B cell (primary cell): ENCODE data around the gene PTPRG. TPM values are rescaled to one million over a fixed set of nuclear protein-coding genes. Genes with fewer than 3 reads are reported as not detected.

Experiments
- ATAC-seq: fragments of 200-7000 bp; cut with Tn5 transposase; one replicate; pipeline ENCODE4 v1.10.0; 2021; ENCODE audit warnings: low read depth, mild to moderate bottlenecking, moderate number of reproducible peaks, moderate library complexity
- CTCF ChIA-PET: fragments of 350-600 bp; sonication (Branson Sonifier 250); formaldehyde crosslinking; loops from one replicate; lab custom pipeline; 2021; ENCODE audit warnings: antibody characterized with exemption, inconsistent platforms; lab: Charles Lee
- POLR2A ChIA-PET: fragments of 350-600 bp; sonication (Branson Sonifier 250); formaldehyde crosslinking; loops from one replicate; lab custom pipeline; 2021; ENCODE audit warnings: antibody characterized with exemption; lab: Charles Lee
- DNase-seq: peaks from one replicate; pipeline ENCODE4 v3.0.0; 2013
- H2AFZ ChIP-seq: 2 replicates; pipeline ENCODE4 v1.6.1; 2012; ENCODE audit warnings: mild to moderate bottlenecking, low read depth, low read length; ENCODE audit not compliant: insufficient read depth, poor library complexity, severe bottlenecking
- H3K27ac ChIP-seq, 2 donors: 1 replicate in 1 of 2; 2 replicates in 1 of 2; pipeline ENCODE4 v1.5.1; 2012 to 2013; ENCODE audit warnings: low read length in 2 of 2, mild to moderate bottlenecking in 2 of 2, moderate library complexity in 1 of 2
- H3K27me3 ChIP-seq, 4 experiments: fragments of 200-600 bp in 1 of 4; sonication (generic) in 1 of 4; replicated peaks in 1 of 4; 1 replicate in 2 of 4; 2 replicates in 2 of 4; pipeline versions ENCODE4 v1.6.1 to v1.7.0; 2013 to 2016; ENCODE audit warnings: low read length in 3 of 4, mild to moderate bottlenecking in 2 of 4, mixed read lengths in 1 of 4, moderate library complexity in 1 of 4; ENCODE audit not compliant: insufficient read depth in 4 of 4, control insufficient read depth in 3 of 4; ENCODE audit errors: control extremely low read depth in 1 of 4
- H3K36me3 ChIP-seq, 2 experiments: replicated peaks in 1 of 2; 1 replicate in 1 of 2; 2 replicates in 1 of 2; pipeline versions ENCODE4 v1.6.1 to v1.7.1; 2013; ENCODE audit warnings: low read length in 1 of 2; ENCODE audit not compliant: insufficient read depth in 2 of 2, control insufficient read depth in 1 of 2; ENCODE audit errors: control extremely low read depth in 1 of 2, extremely low read depth in 1 of 2
- H3K4me1 ChIP-seq, 2 donors: fragments of 200-600 bp in 1 of 2; sonication (generic) in 1 of 2; 1 replicate in 1 of 2; 2 replicates in 1 of 2; pipeline versions ENCODE4 v1.5.1 to v1.6.1; 2013 to 2017; ENCODE audit warnings: low read length in 2 of 2; ENCODE audit not compliant: control insufficient read depth in 2 of 2, insufficient read depth in 2 of 2
- H3K4me2 ChIP-seq: replicated peaks from 2 replicates; pipeline ENCODE3; 2012; ENCODE audit warnings: mild to moderate bottlenecking, low read depth, low read length; ENCODE audit not compliant: poor library complexity, severe bottlenecking
- H3K4me3 ChIP-seq, 5 experiments: fragments of 200-600 bp in 1 of 5; sonication (generic) in 1 of 5; 1 replicate in 3 of 5; 2 replicates in 2 of 5; pipeline versions ENCODE4 v1.5.1 to v1.7.0; 2011 to 2016; ENCODE audit warnings: low read length in 4 of 5, mild to moderate bottlenecking in 4 of 5, low read depth in 2 of 5, control low read depth in 1 of 5, moderate library complexity in 1 of 5; ENCODE audit not compliant: insufficient read depth in 1 of 5; ENCODE audit errors: control extremely low read depth in 1 of 5, extremely low read depth in 1 of 5
- H3K79me2 ChIP-seq: fragments of 200-600 bp; sonication (generic); one replicate; pipeline ENCODE4 v1.6.0; 2016; ENCODE audit warnings: low read length; ENCODE audit not compliant: control insufficient read depth, insufficient read depth
- H3K9ac ChIP-seq: fragments of 200-600 bp; sonication (generic); 2 replicates; pipeline ENCODE4 v1.6.1; 2017; ENCODE audit warnings: mild to moderate bottlenecking, low read length, moderate library complexity
- H3K9me3 ChIP-seq, 3 donors: one replicate each; pipeline versions ENCODE4 v1.6.1 to v1.7.1; 2013; ENCODE audit warnings: low read length in 2 of 3; ENCODE audit not compliant: control insufficient read depth in 2 of 3, insufficient read depth in 1 of 3; ENCODE audit errors: control extremely low read depth in 1 of 3
- H4K20me1 ChIP-seq: 2 replicates; pipeline ENCODE4 v1.6.0; 2012; ENCODE audit warnings: mild to moderate bottlenecking, low read length; ENCODE audit not compliant: insufficient read depth, control insufficient read depth, poor library complexity, severe bottlenecking
- H3K27ac Mint-ChIP-seq: one replicate; pipeline ENCODE4 v1.8.0; 2021; ENCODE audit warnings: mixed read lengths
- H3K27me3 Mint-ChIP-seq: one replicate; pipeline ENCODE4 v1.8.0; 2021; ENCODE audit warnings: mixed read lengths
- H3K4me1 Mint-ChIP-seq: one replicate; pipeline ENCODE4 v1.8.0; 2021; ENCODE audit warnings: mixed read lengths
- H3K4me3 Mint-ChIP-seq: one replicate; pipeline ENCODE4 v1.8.0; 2021; ENCODE audit warnings: mixed read lengths
- H3K9me3 Mint-ChIP-seq: one replicate; pipeline ENCODE4 v1.8.0; 2022; ENCODE audit warnings: mixed read lengths; ENCODE audit not compliant: insufficient read depth
- EZH2 ChIP-seq: IDR thresholded peaks from 2 replicates; pipeline ENCODE4 v1.6.1; 2012; ENCODE audit warnings: borderline replicate concordance, low read depth, mild to moderate bottlenecking, moderate library complexity, low read length; ENCODE audit not compliant: insufficient read depth, poor library complexity, severe bottlenecking
- WGBS: methylation state at CpG from one replicate; pipeline ENCODE4 v1.1.5; 2013; ENCODE audit warnings: missing lambda C conversion rate; ENCODE audit not compliant: insufficient coverage; 5-methylcytosine and 5-hydroxymethylcytosine counted together
- intact Hi-C: fragments of 100-400 bp; cut with micrococcal nuclease; formaldehyde crosslinking; loops from one replicate; pipeline ENCODE4 v1.10.0; 2022
- polyA plus RNA-seq: library from polyadenylated mRNA; depleted of rRNA; stranded (reverse); fragments of >200 nt; gene quantifications from 2 replicates; pipeline ENCODE4 v1.2.3, GENCODE V29; 2012
- total RNA-seq, 2 donors: library from RNA; stranded (reverse); fragments of 120-200 nt in 1 of 2; gene quantifications; 1 replicate in 1 of 2; 2 replicates in 1 of 2; pipeline versions ENCODE4 v1.2.3 to v1.2.4, GENCODE V29; 2013 to 2022
- TF ChIP-seq, protein P1 (sequence below): fragments of 200-600 bp; IDR thresholded peaks from one replicate; pipeline ENCODE4 v1.8.0; 2022; ENCODE audit warnings: antibody characterized with exemption, mild to moderate bottlenecking

PTPRG gene
- total and polyA plus RNA-seq, 2 donors (not counting 1 experiment from before 2014, with no cell fraction given), result 0.12 to 1.3 TPM

- Histone ChIP-seq H3K27me3 (no peaks in the 10 kb centered on the region), H3K9ac (no peak overlapping the region), H3K4me2 (no peak overlapping the region), H3K36me3 (no peaks in the 10 kb centered on the region), H4K20me1 (no peaks in the 10 kb centered on the region), H3K4me1 (no peaks in the 10 kb centered on the region), H3K9me3 (no peaks in the 10 kb centered on the region), H3K27ac (no peak overlapping the region), H2AFZ (no peak overlapping the region), H3K79me2 (no peaks in the 10 kb centered on the region), H3K4me3 (no peak overlapping the region)
- H3K27ac Mint-ChIP-seq, result no peak overlapping the region
- TF ChIP-seq, protein P1, sequence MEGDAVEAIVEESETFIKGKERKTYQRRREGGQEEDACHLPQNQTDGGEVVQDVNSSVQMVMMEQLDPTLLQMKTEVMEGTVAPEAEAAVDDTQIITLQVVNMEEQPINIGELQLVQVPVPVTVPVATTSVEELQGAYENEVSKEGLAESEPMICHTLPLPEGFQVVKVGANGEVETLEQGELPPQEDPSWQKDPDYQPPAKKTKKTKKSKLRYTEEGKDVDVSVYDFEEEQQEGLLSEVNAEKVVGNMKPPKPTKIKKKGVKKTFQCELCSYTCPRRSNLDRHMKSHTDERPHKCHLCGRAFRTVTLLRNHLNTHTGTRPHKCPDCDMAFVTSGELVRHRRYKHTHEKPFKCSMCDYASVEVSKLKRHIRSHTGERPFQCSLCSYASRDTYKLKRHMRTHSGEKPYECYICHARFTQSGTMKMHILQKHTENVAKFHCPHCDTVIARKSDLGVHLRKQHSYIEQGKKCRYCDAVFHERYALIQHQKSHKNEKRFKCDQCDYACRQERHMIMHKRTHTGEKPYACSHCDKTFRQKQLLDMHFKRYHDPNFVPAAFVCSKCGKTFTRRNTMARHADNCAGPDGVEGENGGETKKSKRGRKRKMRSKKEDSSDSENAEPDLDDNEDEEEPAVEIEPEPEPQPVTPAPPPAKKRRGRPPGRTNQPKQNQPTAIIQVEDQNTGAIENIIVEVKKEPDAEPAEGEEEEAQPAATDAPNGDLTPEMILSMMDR, result no peak
- no peak for TF ChIP-seq EZH2
- ATAC-seq (no peak), DNase-seq (no peak)
- no peak overlapping the region for H3K4me3 Mint-ChIP-seq
- ChIA-PET CTCF (no interaction called here), POLR2A (no interaction called here)
- H3K4me1 Mint-ChIP-seq, result no peaks in the 10 kb centered on the region
- intact Hi-C loops, result no loop called here
- H3K27me3 Mint-ChIP-seq, result no peaks in the 10 kb centered on the region
- H3K9me3 Mint-ChIP-seq, result no peaks in the 10 kb centered on the region
- 90% methylated on average over 2 of the region's 4 CpGs for WGBS
Measured at GRCh38 chr3:62022312-62022711, 460.9 kb downstream of the PTPRG start.

DNA sequence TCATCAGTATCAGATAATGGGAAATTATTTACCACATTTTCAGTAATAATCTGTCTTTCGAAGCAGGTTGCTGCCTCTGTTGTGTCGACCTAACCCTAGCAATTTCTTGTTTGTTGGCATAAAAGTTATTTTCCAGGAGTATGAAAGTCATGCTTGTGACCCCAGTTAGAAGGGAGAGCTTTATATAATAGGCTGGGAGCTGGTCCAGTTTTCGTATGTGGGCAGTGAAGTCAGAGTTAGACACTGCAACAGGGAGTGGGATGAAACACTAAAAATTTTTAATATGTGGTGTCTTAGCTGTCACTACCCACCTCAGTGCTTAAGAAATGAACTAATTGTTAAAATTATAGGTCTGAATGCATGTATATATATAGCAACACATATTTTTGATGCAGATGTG, 463.5 kb downstream of the PTPRG start:
- Mint-ChIP-seq H3K27ac (no peak overlapping the region), H3K9me3 (no peaks in the 10 kb centered on the region), H3K4me1 (no peaks in the 10 kb centered on the region), H3K27me3 (no peaks in the 10 kb centered on the region), H3K4me3 (no peak overlapping the region)
- WGBS, result no CpG with 5 or more reads among the region's 3 CpGs
- no peak overlapping the region for H3K9ac ChIP-seq
- no peaks in the 10 kb centered on the region for H3K79me2 ChIP-seq
- TF ChIP-seq, protein P1, result no peak
- no peak for TF ChIP-seq EZH2
- ChIA-PET POLR2A (no interaction called here), CTCF (no interaction called here)
- H4K20me1 ChIP-seq, result no peaks in the 10 kb centered on the region
- no peak for ATAC-seq
- no peaks in the 10 kb centered on the region for H3K27me3 ChIP-seq
- no peaks in the 10 kb centered on the region for H3K36me3 ChIP-seq
- no peak for DNase-seq
- intact Hi-C loops, result no loop called here
- no peak overlapping the region for H2AFZ ChIP-seq
- no peak overlapping the region for H3K4me3 ChIP-seq
- H3K4me2 ChIP-seq, result no peak overlapping the region
- H3K4me1 ChIP-seq, result no peaks in the 10 kb centered on the region
- H3K27ac ChIP-seq, result no peak overlapping the region
- H3K9me3 ChIP-seq, result peaks cover 0 to 1% (median 0%) of the 10 kb centered on the region in 3 donors
